Measurements from ENCODE around the gene KDM2B.
A peak's percentile ranks its signal among the peaks of the same experiment; 100 is the strongest.
"Not testable (repeated sequence)": the region's sequence is repeated elsewhere in the genome, so short reads cannot be mapped to it uniquely, and the experiment has no call there.

Gene KDM2B

DNA sequence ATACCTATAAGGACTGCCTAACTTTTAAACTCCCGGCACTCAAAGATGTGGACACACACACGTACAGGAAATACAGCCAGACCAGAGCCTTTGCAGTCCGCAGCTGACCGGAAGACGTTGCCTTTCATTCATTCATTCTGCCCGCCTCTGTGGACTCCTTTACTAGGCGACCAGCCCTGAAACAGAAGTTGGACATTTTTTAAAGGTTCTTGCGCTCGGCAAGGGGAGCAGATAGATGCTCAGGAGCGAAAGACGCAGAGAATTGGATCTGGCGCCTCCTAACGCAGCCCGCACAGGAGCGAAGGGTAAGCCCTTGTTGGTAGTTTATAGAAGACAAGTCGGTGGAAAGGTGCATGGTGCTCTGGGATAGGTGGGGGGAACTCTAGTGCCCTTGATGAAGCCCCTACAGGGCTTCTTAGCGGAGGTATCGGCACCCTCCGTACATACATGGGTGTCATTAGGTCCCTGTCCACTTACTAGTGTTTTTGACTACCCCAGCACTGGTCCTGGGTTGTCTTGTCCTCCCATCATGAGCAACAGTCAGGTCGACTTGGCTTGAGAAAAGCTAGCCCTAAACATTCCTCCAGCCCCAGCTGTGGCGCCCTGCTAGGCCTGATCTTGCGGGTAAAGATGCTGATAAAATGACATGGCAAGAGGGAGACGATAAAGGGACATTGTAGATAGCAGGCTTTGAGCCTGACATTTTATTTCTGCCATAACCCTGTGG, at the start of gene KDM2B:
KDM2B (minus strand) TSS at position 65 of the 727 bp plus-strand sequence. CDS start 112 bp downstream, outside the sequence.
- DNase-seq: no peak

DNA sequence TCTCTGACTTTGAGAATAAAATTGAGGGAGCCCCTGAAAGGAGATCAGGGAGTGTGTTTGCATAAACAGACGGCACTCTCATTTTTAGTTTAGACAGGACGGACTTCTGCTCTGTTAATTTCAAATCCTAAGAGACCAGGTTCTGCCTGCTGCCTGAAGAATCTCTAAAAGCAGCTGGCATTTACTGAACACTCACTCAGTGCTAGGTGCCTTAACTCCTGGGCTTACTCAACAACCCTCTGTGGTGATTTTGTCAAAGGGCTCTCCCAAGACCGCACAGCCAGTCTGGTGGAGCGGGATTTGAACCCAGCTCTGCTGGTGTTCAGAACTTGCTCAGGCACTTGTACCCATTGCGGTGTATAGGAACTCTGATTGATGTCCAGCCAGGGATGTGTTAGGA, 47.7 kb upstream of the KDM2B start:
- no peak for DNase-seq

DNA sequence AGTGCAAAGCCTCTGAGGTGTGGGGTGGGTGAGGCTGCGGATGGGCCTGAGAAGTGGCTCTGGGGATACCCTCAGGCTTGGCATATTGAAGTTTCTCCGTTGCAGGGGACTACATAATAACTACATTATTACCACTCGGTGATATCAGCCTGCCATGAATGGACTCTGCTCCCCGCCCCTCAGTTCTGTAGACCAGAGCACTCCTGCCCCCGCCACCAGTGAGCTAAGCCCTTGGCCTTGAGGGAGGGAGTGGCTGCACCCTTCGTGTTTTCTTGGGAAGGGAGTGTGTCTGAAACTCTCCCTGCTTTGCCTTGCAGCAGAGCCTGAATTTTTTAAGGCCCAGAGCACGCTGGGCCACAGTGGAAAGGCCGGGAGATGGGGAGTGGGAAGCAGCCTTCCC, 47.2 kb upstream of the KDM2B start:
- no peak for DNase-seq

DNA sequence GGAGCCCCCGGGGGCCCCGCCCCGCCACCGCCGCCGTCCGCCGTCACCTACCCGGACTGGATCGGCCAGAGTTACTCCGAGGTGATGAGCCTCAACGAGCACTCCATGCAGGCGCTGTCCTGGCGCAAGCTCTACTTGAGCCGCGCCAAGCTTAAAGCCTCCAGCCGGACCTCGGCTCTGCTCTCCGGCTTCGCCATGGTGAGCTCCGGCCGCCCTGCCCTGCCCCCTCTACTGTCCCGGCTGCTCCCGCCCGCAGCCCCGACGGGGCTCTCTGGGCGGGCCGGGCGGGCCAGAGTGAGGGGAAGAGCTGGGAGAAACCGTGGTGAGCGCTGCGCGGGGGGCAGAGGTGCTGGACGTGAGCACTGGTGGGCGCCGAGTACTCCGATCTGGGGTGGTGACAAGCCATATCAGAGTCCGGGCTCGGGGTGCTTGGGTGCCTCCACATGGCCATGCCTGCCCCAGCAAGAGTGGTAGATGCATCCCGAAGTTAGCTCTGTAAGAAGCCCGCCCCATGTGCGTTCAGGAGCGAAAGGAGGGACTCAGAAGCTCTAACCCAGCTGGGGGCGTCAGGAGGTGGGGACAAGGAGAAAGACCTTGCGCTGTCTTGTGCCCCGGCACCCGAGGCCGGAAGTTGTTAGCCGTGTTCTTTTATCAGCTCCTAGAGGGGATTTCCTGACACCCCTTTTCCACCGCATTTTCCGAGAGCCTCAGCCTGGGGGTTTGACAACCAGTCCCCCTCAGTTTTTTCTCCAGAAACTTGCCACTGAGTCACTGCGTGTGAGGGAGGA, 46.2 kb upstream of the KDM2B start:
- DNase-seq: no peak

DNA sequence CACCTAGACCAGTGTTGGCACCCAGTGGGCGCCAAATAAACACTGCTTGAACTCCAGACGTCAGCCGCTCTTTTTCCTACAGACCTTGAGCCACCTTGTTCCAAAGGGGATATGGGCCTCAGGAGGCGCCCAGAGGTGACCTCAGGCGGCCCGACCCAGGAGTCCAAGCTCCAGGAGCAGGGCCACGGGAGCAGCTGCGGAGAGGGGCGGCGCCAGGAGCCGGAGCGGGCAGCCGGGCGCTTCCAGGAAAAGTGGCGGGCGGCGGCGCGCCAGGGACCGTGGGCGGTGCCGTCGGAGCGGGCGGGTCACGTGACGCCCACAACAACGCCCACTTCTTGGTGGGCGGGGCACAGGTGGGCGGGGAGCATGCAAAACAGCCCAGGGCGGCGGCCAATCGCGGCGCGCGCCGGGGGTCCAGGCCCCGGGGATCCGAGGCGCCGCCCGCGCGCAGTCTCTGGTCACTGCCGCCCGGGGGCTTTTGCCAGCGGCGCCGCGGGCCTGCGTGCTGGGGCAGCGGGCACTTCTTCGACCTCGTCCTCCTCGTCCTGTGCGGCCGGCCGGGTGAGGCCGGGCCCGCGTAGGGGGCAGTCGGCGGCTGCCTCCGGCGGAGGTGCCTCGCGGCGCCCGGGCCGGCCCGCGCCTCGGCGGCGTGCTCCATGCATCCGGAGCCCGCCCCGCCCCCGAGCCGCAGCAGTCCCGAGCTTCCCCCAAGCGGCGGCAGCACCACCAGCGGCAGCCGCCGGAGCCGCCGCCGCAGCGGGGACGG, 45.4 kb upstream of the KDM2B start, which contains the start of gene ORAI1:
ORAI1 (plus strand) TSS at position 444 of the 766 bp plus-strand sequence.
- DNase-seq: peak; percentile 90

DNA sequence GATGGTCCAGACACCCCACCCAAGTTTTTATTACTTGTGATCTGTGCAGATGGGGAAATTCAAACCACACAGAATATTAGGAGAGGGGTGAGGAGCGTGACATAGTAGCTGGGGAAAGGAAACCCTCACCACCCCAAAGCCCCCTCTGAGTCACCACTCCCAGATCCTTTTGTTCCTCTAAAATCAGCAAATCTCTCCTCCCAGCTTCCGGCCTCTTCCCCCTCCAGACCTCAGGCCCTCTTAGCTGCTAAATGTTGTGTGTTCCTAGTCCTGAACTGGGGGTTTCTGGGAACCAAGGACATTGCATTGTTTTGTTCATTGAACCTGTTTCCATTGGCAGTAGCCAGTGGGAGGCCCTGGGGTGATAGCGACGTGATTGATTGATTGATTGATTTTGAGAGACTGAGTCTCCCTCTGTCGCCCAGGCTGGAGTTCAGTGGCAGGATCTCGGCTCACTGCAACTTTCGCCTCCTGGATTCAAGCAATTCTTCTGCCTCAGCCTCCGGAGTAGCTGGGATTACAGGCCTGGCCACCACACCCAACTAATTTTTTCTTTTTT, 39.6 kb upstream of the KDM2B start:
- DNase-seq: no peak

DNA sequence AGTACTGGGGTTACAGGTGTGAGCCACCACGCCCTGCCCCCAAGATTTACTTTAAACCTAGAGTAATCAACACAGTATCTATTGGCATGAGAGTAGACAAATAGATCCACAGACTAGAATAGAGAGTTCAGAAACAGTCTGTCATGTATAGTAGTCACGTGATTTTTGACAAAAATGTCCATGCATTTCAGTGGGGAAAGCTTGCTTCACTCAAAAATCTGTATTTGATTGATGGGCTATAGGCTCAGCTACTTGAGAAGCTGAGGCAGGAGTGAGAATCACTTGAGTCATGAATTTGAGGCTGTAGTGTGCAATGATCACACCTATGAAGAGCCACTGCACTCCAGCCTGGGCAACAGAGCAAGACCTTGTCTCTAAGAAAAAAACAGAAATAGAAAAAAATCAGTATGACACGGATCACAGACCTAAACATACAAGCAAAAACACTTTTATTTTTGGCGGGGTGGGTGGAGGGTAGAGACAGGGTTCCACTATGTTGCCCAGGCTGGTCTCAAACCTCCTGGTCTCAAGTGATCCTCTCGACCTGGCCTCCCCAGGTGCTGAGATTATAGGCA, 37.9 kb upstream of the KDM2B start:
- no peak for DNase-seq

DNA sequence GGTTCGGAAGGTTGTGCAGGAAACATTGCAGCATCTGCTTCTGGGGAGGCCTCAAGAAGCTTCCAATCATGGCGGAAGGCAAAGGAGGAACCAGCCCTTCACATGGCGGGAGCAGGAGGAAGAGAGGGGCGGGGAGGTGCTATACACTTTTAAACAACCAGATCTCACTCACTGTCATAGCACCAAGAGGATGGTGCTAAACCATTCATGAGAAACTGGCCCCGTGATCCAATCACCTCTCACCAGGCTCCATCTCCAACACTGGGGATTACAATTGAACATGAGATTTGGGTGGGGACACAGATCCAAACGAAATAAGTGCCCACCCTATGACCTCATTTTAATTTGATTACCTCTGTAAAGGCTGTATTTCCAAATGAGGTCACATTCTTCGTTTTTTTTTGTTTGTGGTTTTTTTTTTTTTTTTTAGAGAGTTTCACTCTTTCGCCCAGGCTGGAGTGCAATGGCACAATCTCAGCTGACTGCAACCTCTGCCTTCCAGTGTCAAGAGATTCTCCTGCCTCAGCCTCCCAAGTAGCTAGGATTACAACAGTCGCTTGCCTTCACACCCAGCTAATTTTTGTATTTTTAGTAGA, 34.1 kb upstream of the KDM2B start:
- no peak for DNase-seq

DNA sequence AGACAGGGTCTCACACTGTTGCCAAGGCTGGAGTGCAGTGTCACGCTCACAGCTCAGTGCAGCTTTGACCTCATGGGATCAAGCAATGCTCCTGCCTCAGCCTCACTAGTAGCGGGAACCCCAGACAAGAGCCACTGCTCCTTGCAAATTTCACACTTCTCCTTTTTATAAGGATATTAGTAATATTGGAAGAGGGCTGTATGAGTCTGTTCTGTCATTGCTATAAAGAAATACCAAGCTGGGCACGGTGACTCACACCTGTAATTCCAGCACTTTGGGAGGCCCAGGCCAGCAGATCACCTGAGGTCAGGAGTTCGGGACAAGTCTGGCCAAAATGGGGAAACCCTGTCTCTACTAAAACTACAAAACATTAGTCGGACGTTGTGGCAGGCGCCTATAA, 32.6 kb upstream of the KDM2B start:
- DNase-seq: no peak

DNA sequence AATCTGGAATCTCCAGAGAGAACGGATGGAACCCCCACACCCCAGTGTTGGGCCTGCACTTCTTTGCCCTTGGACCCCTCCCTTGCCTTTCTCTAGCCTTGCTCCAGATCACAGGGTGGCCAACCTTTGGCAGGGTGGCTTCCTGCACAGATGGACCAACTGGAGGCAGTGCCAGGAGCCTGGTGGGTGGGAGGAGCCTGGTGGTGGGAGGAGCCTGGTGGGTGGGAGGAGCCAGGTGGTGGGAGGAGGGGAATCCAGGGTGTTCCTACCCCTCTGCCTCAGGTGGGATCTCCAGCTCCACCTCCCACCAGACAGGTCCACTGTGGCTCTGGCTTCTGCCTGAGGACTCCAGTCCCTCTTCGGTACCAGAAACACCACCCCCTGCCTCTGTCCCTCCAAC, 30.5 kb upstream of the KDM2B start:
- no peak for DNase-seq

DNA sequence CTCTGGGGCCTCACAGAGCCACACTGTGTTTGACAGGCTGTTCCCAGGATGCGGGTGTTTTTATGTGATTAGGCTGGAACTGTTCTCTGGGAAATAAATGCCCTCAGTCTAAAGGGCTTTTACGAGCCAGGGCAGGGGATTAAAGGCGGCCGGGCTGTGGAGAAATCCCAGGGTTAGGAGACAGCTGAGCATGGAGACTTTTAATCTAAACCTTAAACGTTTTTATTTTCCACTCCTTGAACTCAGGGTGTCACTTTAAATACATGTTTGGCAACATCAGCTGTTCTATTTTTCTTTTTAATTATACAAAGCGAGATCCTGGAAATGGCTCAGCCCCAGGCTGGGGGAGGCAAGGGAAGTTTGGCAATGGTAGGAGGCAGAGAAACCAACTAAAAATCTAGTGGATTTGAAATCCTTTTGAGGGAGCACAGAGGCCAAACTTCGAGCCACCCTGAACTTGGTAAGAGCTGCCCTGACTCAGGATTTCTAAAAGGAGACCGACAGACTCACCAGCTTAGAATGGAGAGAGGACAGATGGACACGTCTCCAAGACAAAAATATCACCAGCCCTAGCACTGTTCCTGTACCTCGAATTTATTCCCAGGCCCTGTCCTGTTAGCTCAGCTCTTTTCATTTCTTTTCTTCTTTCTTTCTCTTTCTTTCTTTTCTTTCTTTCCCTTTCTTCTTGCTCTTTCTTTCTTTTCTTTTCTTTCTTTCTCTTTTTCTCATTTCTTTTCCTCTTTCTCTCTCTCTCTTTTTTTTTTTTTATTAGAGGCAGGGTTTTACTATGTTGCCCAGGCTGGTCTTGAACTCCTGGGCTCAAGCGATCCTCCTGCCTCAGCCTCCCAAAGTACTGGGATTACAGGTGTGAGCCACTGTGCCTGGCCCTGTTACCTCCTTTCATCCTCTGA, 29.7 kb upstream of the KDM2B start:
- DNase-seq: no peak

DNA sequence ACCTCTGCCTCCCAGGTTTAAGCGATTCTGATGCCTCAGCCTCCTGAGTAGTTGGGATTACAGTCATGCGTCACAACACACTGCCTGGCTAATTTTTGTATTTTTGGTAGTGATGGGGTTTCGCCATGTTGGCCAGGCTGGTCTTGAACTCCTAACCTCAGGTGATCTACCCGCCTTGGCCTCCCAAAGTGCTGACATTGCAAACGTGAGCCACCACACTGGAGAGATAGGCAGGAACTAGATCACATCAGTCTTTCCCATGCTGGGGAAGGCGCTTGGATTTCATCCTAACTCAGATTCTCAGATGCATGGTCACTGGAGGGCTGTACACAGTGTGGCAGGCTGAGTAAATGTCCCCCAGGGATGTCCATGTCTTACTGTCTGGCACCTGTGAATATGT, 27.5 kb upstream of the KDM2B start:
- no peak for DNase-seq

DNA sequence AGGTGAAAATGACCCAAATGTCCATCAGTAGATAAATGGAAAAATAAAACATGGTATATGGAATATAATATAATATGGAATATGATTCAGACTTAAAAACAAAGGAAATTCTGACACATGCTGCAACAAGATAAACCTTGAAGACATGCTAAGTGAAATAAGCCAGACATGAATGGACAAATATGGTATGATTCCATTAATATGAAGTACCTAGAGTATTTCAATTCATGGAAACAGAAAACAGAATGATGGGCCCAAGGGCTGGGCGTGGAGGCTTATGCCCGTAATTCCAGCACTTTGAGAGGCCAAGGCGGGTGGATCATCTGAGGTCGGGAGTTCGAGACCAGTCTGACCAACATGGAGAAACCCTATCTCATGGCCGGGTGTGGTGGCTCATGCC, 22.8 kb upstream of the KDM2B start:
- DNase-seq: no peak

DNA sequence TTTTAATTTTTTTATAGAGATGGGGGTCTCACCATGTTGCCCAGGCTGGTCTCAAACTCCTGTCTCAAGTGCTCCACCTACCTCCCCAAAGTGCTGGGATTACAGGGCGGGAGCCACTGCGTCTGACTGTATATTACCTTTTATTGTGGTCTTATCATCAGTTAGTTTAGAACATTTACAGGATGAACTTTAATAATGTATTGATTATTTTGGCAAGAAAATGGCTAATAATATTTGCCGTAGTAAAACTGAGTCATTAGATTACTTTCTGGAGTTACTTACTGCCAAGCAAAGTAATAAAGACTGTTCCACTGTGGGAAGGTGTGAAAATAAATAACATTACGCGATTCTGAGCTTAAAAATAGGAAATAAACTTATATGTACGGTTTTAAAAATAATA, 21.9 kb upstream of the KDM2B start:
- DNase-seq: no peak

DNA sequence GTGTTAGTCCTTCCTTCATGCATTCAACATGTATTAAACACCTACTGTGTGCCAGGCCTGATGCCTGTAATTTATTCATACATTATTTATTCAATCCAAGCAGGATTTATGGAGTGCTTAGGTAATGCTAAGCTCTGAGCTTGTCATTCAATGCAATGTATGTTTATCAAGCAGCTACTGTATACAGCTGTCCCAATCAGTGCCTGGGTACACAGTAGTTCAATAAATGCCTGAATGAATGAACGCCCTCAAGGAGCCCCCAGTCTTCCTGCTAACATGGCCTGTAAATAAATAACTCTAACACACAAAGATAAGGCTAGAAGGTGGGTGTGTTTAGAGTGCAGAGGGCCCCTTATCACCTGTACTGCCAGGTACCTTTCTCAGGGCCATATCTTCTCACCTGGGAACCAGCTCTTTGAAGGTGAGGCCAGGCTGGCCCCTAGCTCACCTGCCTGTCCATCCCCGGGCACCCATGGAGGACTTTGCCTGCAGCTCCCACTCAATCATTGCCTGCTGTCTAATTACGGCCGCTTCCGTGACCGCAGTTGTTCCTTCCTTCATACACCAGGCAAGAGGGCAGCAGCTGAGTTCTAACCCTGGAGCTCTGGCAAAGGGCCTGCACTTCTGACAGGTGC, 20.0 kb upstream of the KDM2B start:
- DNase-seq: no peak

DNA sequence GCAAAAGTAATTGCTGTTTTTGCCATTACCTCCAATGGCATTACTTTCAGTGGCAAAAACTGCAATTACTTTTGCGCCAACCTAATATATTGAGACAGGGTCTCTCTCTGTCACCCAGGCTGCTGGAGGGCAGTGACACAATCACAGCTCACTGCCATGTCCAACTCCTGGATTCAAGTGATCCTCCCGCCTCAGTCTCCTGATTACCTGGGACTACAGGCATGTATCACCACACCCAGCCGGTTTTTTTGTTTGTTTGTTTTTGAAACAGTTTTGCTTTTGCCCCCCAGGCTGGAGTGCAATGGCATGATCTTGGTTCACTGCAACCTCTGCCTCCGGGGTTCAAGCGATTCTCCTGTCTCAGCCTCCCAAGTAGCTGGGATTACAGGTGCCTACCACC, 15.7 kb upstream of the KDM2B start:
- DNase-seq: no peak

DNA sequence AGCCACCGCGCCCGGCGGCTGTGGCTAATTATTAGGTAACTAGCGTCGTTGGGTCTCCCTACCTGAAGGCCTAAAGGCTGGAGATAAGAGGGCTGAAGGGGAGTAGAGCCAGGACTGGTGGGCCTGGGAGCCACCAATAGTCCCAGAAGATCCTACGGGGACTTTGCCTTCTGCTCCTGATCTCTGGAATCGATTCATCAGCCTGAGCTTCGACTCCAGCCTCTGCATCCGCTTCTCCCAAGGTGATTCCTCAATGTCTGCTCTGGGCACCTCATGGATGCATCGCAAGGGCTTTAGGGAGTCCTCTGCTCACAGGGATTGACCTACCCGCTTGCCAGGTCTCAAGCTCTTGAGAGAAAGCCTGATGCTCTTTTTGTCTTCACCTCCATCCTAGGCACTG, 14.7 kb upstream of the KDM2B start:
- DNase-seq: no peak

DNA sequence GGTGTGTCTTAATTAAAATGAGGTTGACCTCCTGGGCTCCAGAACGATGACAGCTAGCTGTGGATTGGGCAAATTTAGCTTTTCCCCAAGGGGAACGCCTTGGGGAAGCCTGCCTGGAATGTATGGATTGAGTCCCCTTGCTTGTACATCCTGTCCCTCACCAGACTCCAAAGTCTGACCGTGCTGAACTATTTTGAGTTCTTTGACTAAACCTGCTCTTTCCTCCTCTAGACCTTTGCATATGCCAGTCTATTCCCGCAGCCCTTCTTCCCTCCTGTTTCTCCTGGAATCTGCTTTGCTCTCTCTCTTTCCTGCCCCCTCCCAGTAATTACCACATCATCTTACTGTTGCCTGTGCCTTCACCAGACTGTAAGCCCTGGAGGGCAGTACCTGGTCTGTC, 11.5 kb upstream of the KDM2B start:
- no peak for DNase-seq

DNA sequence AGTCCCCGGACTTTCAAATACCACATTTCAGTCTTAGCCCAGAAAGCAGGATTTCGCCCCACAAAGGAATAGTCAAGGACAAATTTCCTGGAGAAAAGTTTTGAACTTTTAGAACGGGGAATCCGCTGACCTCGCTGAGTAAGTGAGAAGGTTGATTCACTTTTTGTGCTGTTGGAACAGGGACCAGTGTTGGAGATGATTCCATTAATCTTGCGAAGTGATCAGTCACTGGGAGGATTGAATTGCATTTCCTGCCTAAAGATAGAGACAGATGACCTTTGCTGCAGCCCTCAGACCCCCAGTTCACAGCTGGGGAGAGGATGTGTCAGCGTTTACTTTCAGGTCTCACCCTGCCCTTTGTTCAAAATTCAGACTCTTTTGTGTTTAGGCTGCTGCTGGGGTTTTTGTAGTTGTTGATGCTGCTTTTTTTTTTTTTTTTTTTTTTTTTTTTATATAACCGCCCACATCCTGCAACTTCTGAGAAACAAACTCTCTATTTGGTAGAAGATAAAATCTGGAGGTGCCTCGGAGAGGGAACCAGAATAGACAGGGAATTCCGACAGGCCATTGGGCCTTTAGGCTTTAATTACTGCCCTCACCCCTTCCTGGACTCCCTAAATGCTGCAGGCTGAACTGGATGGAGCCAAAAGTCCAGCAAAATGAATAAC, 9.8 kb upstream of the KDM2B start:
- DNase-seq: no peak

DNA sequence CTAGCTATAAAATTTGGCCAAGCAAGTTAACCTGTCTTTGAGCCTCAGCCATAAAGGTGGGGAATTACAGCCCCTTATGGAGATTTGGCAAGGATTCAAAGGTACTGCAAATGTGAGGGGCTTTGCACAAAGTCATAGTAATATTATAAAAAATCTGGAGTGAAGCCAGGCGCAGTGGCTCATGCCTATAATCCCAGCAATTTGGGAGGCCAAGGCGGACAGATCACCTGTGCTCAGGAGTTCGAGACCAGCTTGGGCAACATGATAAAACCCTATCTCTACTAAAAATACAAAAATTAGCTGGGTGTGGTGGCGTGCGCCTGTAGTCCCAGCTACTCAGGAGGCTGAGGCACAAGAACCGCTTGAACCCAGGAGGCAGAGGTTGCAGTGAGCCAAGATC, 4.1 kb upstream of the KDM2B start:
- DNase-seq: not testable (repeated sequence)
